GM12874 (cell line): Measurements from ENCODE around the gene ZNF367.
A peak's percentile ranks its signal among the peaks of the same experiment; 100 is the strongest.

ENCODE experiments used
- CTCF ChIP-seq: IDR thresholded peaks from 2 replicates; pipeline ENCODE4 v1.5.1; 2011; ENCODE audit warnings: low read depth, mild to moderate bottlenecking, control low read depth, low read length, moderate library complexity; ENCODE audit not compliant: insufficient read depth

ZNF367 gene

GRCh38 chr9:96459268-96460007 is 41.3 kb upstream of the ZNF367 start:
- TF ChIP-seq CTCF, result no peak

DNA sequence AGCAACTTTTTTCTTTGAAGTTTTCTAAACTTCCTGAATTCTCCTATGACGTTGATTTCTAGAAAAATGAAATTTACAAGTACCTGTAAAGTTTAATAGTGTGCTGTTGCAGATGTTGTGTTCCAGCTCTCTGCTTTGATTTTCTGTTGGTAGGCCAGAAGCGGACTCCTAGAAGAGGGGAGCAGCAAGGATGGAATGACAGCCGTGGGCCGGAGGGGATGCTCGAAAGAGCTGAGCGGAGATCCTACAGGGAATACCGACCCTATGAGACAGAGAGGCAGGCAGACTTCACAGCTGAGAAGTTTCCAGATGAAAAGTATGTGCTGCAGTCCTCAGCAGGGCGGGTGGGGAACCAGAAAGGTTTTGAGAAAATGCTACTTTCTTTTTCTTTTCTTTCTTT is 40.1 kb upstream of the ZNF367 start:
- no peak for TF ChIP-seq CTCF

DNA sequence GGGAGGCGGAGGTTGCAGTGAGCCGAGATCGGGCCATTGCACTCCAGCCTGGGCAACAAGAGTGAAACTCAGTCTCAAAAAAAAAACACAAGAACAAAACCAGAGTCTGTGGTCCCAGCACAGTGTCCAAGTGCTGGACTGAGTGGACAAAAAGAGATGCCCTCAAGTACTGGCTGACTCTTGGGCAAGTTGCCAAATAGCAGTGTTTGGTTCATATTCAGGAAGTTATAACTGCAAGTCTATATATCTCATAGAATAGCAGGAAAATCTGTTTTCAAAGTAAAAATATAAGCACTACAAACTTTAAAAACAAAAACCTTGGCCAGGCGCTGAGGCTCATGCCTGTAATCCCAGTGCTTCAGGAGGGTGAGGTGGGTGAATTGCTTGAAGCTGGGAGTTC is 39.1 kb upstream of the ZNF367 start:
- no peak for TF ChIP-seq CTCF

GRCh38 chr9:96453625-96454024 is 35.5 kb upstream of the ZNF367 start:
- peak; percentile 44; the same call in 1 of the 2 replicates for TF ChIP-seq CTCF

- TF ChIP-seq CTCF, result no peak
These were observed 32.7 kb upstream of the ZNF367 start for GRCh38 chr9:96450613-96451528.

- TF ChIP-seq CTCF, result no peak
These were observed 31.9 kb upstream of the ZNF367 start, which contains the start of gene HABP4 for GRCh38 chr9:96449845-96450612. HABP4 (plus strand) TSS chr9:96450169; CDS start chr9:96450280, 111 bp downstream.

GRCh38 chr9:96449523-96449844 is 31.3 kb upstream of the ZNF367 start:
- TF ChIP-seq CTCF, result no peak
